ENCODE results near the gene LRCH1.

Gene LRCH1

GRCh38 chr13:46615888-46616531 is 63.0 kb downstream of the LRCH1 start:
- DNase-seq (ENCODE audit: low spot score) = no peak

GRCh38 chr13:46617229-46617721 is 64.3 kb downstream of the LRCH1 start:
- DNase-seq (ENCODE audit: low spot score) = no peak

- no peak for DNase-seq (ENCODE audit: low spot score)
Observed at GRCh38 chr13:46617885-46618284, 64.9 kb downstream of the LRCH1 start.

GRCh38 chr13:46618694-46619254 is 65.8 kb downstream of the LRCH1 start:
- DNase-seq (ENCODE audit: low spot score) = no peak

- DNase-seq (ENCODE audit: low spot score) = no peak
Observed at GRCh38 chr13:46620029-46620428, 67.1 kb downstream of the LRCH1 start.

- DNase-seq (ENCODE audit: low spot score) = no peak
Observed at GRCh38 chr13:46620471-46620870, 67.5 kb downstream of the LRCH1 start.

GRCh38 chr13:46621133-46621532 is 68.2 kb downstream of the LRCH1 start:
- DNase-seq (ENCODE audit: low spot score) = no peak

- DNase-seq (ENCODE audit: low spot score) = no peak
Observed at GRCh38 chr13:46621792-46622629, 69.0 kb downstream of the LRCH1 start.

- DNase-seq (ENCODE audit: low spot score) = peak; percentile 61
Observed at GRCh38 chr13:46622630-46623256, 69.8 kb downstream of the LRCH1 start.

- DNase-seq (ENCODE audit: low spot score) = no peak
Observed at GRCh38 chr13:46624353-46624752, 71.4 kb downstream of the LRCH1 start.

GRCh38 chr13:46624821-46625220 is 71.9 kb downstream of the LRCH1 start:
- DNase-seq (ENCODE audit: low spot score) = no peak

GRCh38 chr13:46627462-46627861 is 74.5 kb downstream of the LRCH1 start:
- DNase-seq (ENCODE audit: low spot score) = no peak

GRCh38 chr13:46628622-46629365 is 75.8 kb downstream of the LRCH1 start:
- no peak for DNase-seq (ENCODE audit: low spot score)

GRCh38 chr13:46629811-46630413 is 76.9 kb downstream of the LRCH1 start:
- no peak for DNase-seq (ENCODE audit: low spot score)

GRCh38 chr13:46630431-46631178 is 77.6 kb downstream of the LRCH1 start:
- DNase-seq (ENCODE audit: low spot score) = no peak

GRCh38 chr13:46631179-46631542 is 78.2 kb downstream of the LRCH1 start:
- no peak for DNase-seq (ENCODE audit: low spot score)

- DNase-seq (ENCODE audit: low spot score) = no peak
Observed at GRCh38 chr13:46632176-46632575, 79.2 kb downstream of the LRCH1 start.

- peak; percentile 66 for DNase-seq (ENCODE audit: low spot score)
Observed at GRCh38 chr13:46633416-46633815, 80.4 kb downstream of the LRCH1 start.

- DNase-seq (ENCODE audit: low spot score) = no peak
Observed at GRCh38 chr13:46636451-46636850, 83.5 kb downstream of the LRCH1 start.

GRCh38 chr13:46637213-46637612 is 84.2 kb downstream of the LRCH1 start:
- DNase-seq (ENCODE audit: low spot score) = no peak

GRCh38 chr13:46638262-46638661 is 85.3 kb downstream of the LRCH1 start:
- no peak for DNase-seq (ENCODE audit: low spot score)

All from AG08396 (cell line).